Testis (tissue), 3 donors: ENCODE measurements around the gene POU6F2. TPM values are rescaled to one million over a fixed set of nuclear protein-coding genes. Genes with fewer than 3 reads are reported as not detected.

ENCODE experiments used
- DNase-seq: peaks from one replicate; pipeline ENCODE4 v3.0.0-alpha.2; 2019
- H3K27ac ChIP-seq, 2 donors: fragments of 200-600 bp; sonication (generic); one replicate each; pipeline ENCODE4 v1.5.1; 2019
- H3K27me3 ChIP-seq: fragments of 200-600 bp; sonication (generic); one replicate; pipeline ENCODE4 v1.5.1; 2019
- H3K36me3 ChIP-seq: fragments of 200-600 bp; sonication (generic); one replicate; pipeline ENCODE4 v1.5.1; 2017; ENCODE audit warnings: low read depth; ENCODE audit errors: missing control alignments
- H3K4me1 ChIP-seq: fragments of 200-600 bp; sonication (generic); one replicate; pipeline ENCODE4 v1.5.1; 2019
- H3K4me3 ChIP-seq, 2 donors: fragments of 200-600 bp; sonication (generic); one replicate each; pipeline ENCODE4 v1.5.1; 2017 to 2019
- H3K9me3 ChIP-seq: fragments of 200-600 bp; sonication (generic); one replicate; pipeline ENCODE4 v1.5.1; 2017
- POLR2A ChIP-seq: fragments of 450-650 bp; IDR thresholded peaks from one replicate; pipeline ENCODE4 v1.6.1; 2017; ENCODE audit warnings: antibody characterized with exemption, mild to moderate bottlenecking, moderate library complexity
- WGBS, 2 donors: methylation state at CpG; one replicate each; pipeline ENCODE4 v1.1.5; 2018; 5-methylcytosine and 5-hydroxymethylcytosine counted together
- intact Hi-C: fragments of 100-400 bp; cut with DNase I; formaldehyde crosslinking; loops from one replicate; pipeline ENCODE4 v1.15.1; 2023; ENCODE audit warnings: low total_unique reads
- polyA plus RNA-seq: library from polyadenylated mRNA; stranded (reverse); fragments of 350-450 nt; fragmentation: Illumina TruSeq; extraction: RNeasy Lipid Tissue Mini Kit (QIAGEN cat#74804); gene quantifications from one replicate; pipeline ENCODE4 v1.2.3, GENCODE V29; 2014; ENCODE audit warnings: low read depth, low replicate concordance; ENCODE audit not compliant: insufficient read depth
- total RNA-seq, 2 donors: library from RNA; depleted of rRNA; stranded (reverse); fragments of >200 nt; gene quantifications; one replicate each; pipeline ENCODE4 v1.2.3, GENCODE V29; 2016
- TF ChIP-seq, protein P1 (sequence below), 3 experiments: fragments of 450-650 bp in 2 of 3; fragments of 200-600 bp in 1 of 3; sonication (generic) in 1 of 3; IDR thresholded peaks; one replicate each; pipeline ENCODE4 v1.5.1; 2016 to 2019; ENCODE audit warnings: antibody characterized with exemption in 3 of 3, mild to moderate bottlenecking in 2 of 3, moderate library complexity in 1 of 3

POU6F2 gene
- total and polyA plus RNA-seq, 3 donors from 2014 or later, result 1.3 to 3.4 (median 1.7) TPM

GRCh38 chr7:39313376-39313775 is 335.7 kb downstream of the POU6F2 start:
- WGBS, 2 donors, result 51 to 57% methylated on average over 4 of the region's 4 CpGs
- no peak for DNase-seq
- TF ChIP-seq, protein P1, sequence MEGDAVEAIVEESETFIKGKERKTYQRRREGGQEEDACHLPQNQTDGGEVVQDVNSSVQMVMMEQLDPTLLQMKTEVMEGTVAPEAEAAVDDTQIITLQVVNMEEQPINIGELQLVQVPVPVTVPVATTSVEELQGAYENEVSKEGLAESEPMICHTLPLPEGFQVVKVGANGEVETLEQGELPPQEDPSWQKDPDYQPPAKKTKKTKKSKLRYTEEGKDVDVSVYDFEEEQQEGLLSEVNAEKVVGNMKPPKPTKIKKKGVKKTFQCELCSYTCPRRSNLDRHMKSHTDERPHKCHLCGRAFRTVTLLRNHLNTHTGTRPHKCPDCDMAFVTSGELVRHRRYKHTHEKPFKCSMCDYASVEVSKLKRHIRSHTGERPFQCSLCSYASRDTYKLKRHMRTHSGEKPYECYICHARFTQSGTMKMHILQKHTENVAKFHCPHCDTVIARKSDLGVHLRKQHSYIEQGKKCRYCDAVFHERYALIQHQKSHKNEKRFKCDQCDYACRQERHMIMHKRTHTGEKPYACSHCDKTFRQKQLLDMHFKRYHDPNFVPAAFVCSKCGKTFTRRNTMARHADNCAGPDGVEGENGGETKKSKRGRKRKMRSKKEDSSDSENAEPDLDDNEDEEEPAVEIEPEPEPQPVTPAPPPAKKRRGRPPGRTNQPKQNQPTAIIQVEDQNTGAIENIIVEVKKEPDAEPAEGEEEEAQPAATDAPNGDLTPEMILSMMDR (IDR thresholded peaks at IDR 0.05), result no peak
- H3K4me3 ChIP-seq, result no peak overlapping the region
- H3K27me3 ChIP-seq, result no peaks in the 10 kb centered on the region
- H3K4me1 ChIP-seq, result no peaks in the 10 kb centered on the region
- H3K9me3 ChIP-seq, result no peaks in the 10 kb centered on the region
- intact Hi-C loops, result no loop called here
- no peak overlapping the region for H3K27ac ChIP-seq
- H3K36me3 ChIP-seq, result no peaks in the 10 kb centered on the region

DNA sequence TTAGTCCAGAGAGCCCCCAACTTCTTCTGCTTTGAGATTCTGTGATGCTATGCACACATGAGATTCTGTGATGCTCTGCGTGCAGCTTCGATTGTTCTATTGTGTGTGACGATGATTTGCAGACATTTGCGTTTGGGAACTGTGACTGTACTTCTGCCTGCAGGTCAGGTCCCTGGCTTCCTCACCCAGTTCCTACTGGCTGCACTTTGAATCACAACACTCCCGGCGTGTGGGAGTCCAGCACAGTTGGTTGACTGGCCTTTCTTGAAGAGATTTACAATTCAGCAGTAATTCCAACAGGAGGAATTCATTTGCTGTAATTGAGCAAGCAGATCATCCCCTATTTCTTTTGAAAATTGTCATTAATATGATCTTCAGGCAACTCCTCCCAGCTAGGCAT is 336.3 kb downstream of the POU6F2 start:
- peak; percentile 50 for DNase-seq
- H3K27me3 ChIP-seq, result no peaks in the 10 kb centered on the region
- H3K9me3 ChIP-seq, result no peaks in the 10 kb centered on the region
- no peaks in the 10 kb centered on the region for H3K4me1 ChIP-seq
- WGBS, 2 donors, result 22 to 59% methylated on average over 6 of the region's 6 CpGs
- intact Hi-C loops, result no loop called here
- no peak overlapping the region for H3K27ac ChIP-seq
- TF ChIP-seq POLR2A, result no peak
- TF ChIP-seq, protein P1 (IDR thresholded peaks at IDR 0.05), result no peak
- H3K4me3 ChIP-seq, result no peak overlapping the region
- no peaks in the 10 kb centered on the region for H3K36me3 ChIP-seq

DNA sequence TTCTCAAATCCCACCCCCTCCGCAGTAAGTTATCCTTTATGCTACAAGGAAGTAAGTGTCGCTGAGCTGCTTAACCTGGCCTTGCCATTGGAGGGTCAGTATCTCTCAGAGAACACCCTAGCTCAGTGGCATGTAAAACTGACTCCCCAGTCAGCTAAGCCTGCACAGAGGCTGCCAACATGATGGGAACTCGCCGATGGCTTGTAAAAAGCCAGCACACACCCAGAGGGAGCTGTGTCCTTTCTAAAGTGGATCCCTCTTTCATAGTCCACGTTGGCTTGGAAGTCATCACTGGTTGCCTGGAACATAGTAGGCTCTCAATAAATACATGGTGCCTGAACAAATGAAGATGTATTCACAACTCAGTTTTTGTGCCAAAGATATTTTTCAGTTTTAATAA is 339.4 kb downstream of the POU6F2 start:
- H3K36me3 ChIP-seq, result no peaks in the 10 kb centered on the region
- 69 to 84% methylated on average over 4 to 5 of the region's 5 CpGs for WGBS, 2 donors
- no peak overlapping the region for H3K27ac ChIP-seq
- no peaks in the 10 kb centered on the region for H3K9me3 ChIP-seq
- no peak for DNase-seq
- no peaks in the 10 kb centered on the region for H3K27me3 ChIP-seq
- no peak overlapping the region for H3K4me3 ChIP-seq
- TF ChIP-seq POLR2A, result no peak
- TF ChIP-seq, protein P1 (IDR thresholded peaks at IDR 0.05), result no peak
- no peaks in the 10 kb centered on the region for H3K4me1 ChIP-seq
- intact Hi-C loops, result no loop called here

- intact Hi-C loops, result no loop called here
- H3K27me3 ChIP-seq, result no peaks in the 10 kb centered on the region
- 73 to 78% methylated on average over 5 of the region's 5 CpGs for WGBS, 2 donors
- no peaks in the 10 kb centered on the region for H3K36me3 ChIP-seq
- DNase-seq, result no peak
- no peak overlapping the region for H3K27ac ChIP-seq
- H3K4me3 ChIP-seq, result no peak overlapping the region
- no peak for TF ChIP-seq POLR2A
- TF ChIP-seq, protein P1 (IDR thresholded peaks at IDR 0.05), result no peak
- H3K9me3 ChIP-seq, result no peaks in the 10 kb centered on the region
- no peaks in the 10 kb centered on the region for H3K4me1 ChIP-seq
These were observed 340.2 kb downstream of the POU6F2 start for GRCh38 chr7:39317896-39318295.

DNA sequence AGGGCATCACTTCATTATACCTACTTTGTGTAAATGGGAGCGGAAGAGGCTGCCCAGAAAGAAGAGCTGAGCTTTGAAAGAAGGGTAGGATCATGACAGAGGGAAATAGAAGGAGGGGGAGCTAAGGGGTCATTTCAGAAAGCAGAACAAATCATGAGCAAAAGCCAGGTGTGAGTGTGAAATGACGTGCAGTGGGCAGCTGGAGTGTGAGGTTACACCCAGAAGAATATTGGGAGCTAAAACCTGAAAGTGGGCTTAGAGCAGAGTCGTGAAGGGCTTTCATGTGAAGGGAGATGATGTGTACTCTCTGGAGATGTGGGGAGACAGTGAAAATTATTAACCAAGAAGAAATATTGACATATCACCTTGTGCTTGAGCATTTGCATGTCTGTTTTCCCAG is 343.5 kb downstream of the POU6F2 start:
- Histone ChIP-seq H3K27me3 (no peaks in the 10 kb centered on the region), H3K27ac (no peak overlapping the region), H3K9me3 (no peaks in the 10 kb centered on the region), H3K4me3 (no peak overlapping the region), H3K36me3 (no peaks in the 10 kb centered on the region), H3K4me1 (no peaks in the 10 kb centered on the region)
- WGBS, 2 donors, result 73 to 74% methylated on average over 3 of the region's 3 CpGs
- no peak for DNase-seq
- intact Hi-C loops, result no loop called here
- TF ChIP-seq, protein P1 (IDR thresholded peaks at IDR 0.05), result no peak
- no peak for TF ChIP-seq POLR2A
